Esophagus muscularis mucosa (tissue), 4 donors: ENCODE measurements around the gene PTPRJ. TPM values are rescaled to one million over a fixed set of nuclear protein-coding genes. Genes with fewer than 3 reads are reported as not detected.
"Not testable (repeated sequence)": the region's sequence is repeated elsewhere in the genome, so short reads cannot be mapped to it uniquely, and the experiment has no call there.

Source experiments
- DNase-seq: peaks from one replicate; pipeline ENCODE4 v3.0.0-alpha.2; 2017; ENCODE audit errors: extremely low spot score
- H3K27ac ChIP-seq, 4 donors: fragments of 200-600 bp; sonication (generic); replicated peaks in 1 of 4; 1 replicate in 3 of 4; 2 replicates in 1 of 4; pipeline ENCODE4 v1.5.1; 2016 to 2019; ENCODE audit warnings: mild to moderate bottlenecking in 1 of 4
- H3K27me3 ChIP-seq, 4 donors: fragments of 200-600 bp; sonication (generic); one replicate each; pipeline versions ENCODE4 v1.5.1 to v1.6.0; 2016 to 2019
- H3K36me3 ChIP-seq, 4 donors: fragments of 200-600 bp; sonication (generic); one replicate each; pipeline ENCODE4 v1.5.1; 2016 to 2019
- H3K4me1 ChIP-seq, 4 donors: fragments of 200-600 bp; sonication (generic); one replicate each; pipeline ENCODE4 v1.5.1; 2016 to 2019
- H3K4me3 ChIP-seq, 4 donors: fragments of 200-600 bp; sonication (generic); 1 replicate in 2 of 4; 2 replicates in 2 of 4; pipeline ENCODE4 v1.5.1; 2016 to 2019; ENCODE audit warnings: mild to moderate bottlenecking in 4 of 4, moderate library complexity in 1 of 4
- H3K9me3 ChIP-seq, 4 donors: fragments of 200-600 bp; sonication (generic); 1 replicate in 3 of 4; 2 replicates in 1 of 4; pipeline ENCODE4 v1.5.1; 2016 to 2019
- CTCF ChIP-seq, 3 experiments: fragments of 200-600 bp in 2 of 3; fragments of 450-650 bp in 1 of 3; sonication (generic) in 2 of 3; IDR thresholded peaks; one replicate each; pipeline ENCODE4 v1.5.1; 2017 to 2019; ENCODE audit warnings: antibody characterized with exemption in 3 of 3, mild to moderate bottlenecking in 2 of 3, moderate library complexity in 1 of 3
- EP300 ChIP-seq: sonication (generic); formaldehyde crosslinking; IDR thresholded peaks from one replicate; pipeline ENCODE4 v1.6.1; 2017; ENCODE audit warnings: antibody characterized with exemption
- POLR2A ChIP-seq: fragments of 450-650 bp; IDR thresholded peaks from one replicate; pipeline ENCODE4 v1.6.1; 2017; ENCODE audit warnings: antibody characterized with exemption, moderate library complexity, mild to moderate bottlenecking, low read depth
- POLR2AphosphoS5 ChIP-seq, 2 donors: sonication (generic); formaldehyde crosslinking; IDR thresholded peaks; one replicate each; pipeline ENCODE4 v1.6.1; 2017; ENCODE audit warnings: antibody characterized with exemption in 2 of 2
- WGBS: methylation state at CpG from one replicate; pipeline ENCODE4 v1.1.5; 2018; 5-methylcytosine and 5-hydroxymethylcytosine counted together
- intact Hi-C: fragments of 100-400 bp; cut with DNase I; formaldehyde crosslinking; loops from one replicate; pipeline ENCODE4 v1.15.1; 2023
- total RNA-seq, 4 donors: library from RNA; depleted of rRNA; stranded (reverse); fragments of >200 nt; gene quantifications; one replicate each; pipeline versions ENCODE4 v1.1.0 to v1.2.1, GENCODE V29; 2016

The PTPRJ gene
- total RNA-seq, 4 donors from 2014 or later, result 8.3 to 14.1 (median 10.5) TPM

- Histone ChIP-seq H3K36me3 (peaks cover 0 to 28% (median under 1%) of the 10 kb centered on the region in 4 donors), H3K27me3 (no peaks in the 10 kb centered on the region), H3K9me3 (no peaks in the 10 kb centered on the region), H3K4me1 (no peaks in the 10 kb centered on the region), H3K4me3 (no peak overlapping the region), H3K27ac (no peak overlapping the region)
- WGBS, result 90% methylated on average over 10 of the region's 10 CpGs
- no peak for TF ChIP-seq POLR2A
- no peak for TF ChIP-seq CTCF (IDR thresholded peaks at IDR 0.05)
- TF ChIP-seq EP300, result no peak
- TF ChIP-seq POLR2AphosphoS5 (IDR thresholded peaks at IDR 0.05), result no peak
- no peak for DNase-seq
- intact Hi-C loops, result no loop called here
Observed at GRCh38 chr11:48134221-48134922, 154.0 kb downstream of the PTPRJ start.

GRCh38 chr11:48138222-48138621 is 157.9 kb downstream of the PTPRJ start:
- TF ChIP-seq POLR2A (no peak), POLR2AphosphoS5 (IDR thresholded peaks at IDR 0.05) (no peak), EP300 (no peak), CTCF (IDR thresholded peaks at IDR 0.05) (no peak)
- Histone ChIP-seq H3K9me3 (no peaks in the 10 kb centered on the region), H3K36me3 (peaks cover 0 to 22% (median 8%) of the 10 kb centered on the region in 4 donors), H3K4me3 (no peak overlapping the region), H3K4me1 (peaks cover 0 to 7% (median 3%) of the 10 kb centered on the region in 4 donors), H3K27me3 (no peaks in the 10 kb centered on the region), H3K27ac (no peak overlapping the region)
- intact Hi-C loops, result no loop called here
- DNase-seq, result no peak

GRCh38 chr11:48139896-48140295 is 159.5 kb downstream of the PTPRJ start:
- H3K4me1 ChIP-seq, intact Hi-C loops, H3K9me3 ChIP-seq, H3K27ac ChIP-seq, DNase-seq, H3K4me3 ChIP-seq, H3K27me3 ChIP-seq: not testable (repeated sequence)
- H3K36me3 ChIP-seq, result peaks cover 0 to 31% (median 14%) of the 10 kb centered on the region in 4 donors
- WGBS, result 100% methylated on average over 3 of the region's 3 CpGs

DNA sequence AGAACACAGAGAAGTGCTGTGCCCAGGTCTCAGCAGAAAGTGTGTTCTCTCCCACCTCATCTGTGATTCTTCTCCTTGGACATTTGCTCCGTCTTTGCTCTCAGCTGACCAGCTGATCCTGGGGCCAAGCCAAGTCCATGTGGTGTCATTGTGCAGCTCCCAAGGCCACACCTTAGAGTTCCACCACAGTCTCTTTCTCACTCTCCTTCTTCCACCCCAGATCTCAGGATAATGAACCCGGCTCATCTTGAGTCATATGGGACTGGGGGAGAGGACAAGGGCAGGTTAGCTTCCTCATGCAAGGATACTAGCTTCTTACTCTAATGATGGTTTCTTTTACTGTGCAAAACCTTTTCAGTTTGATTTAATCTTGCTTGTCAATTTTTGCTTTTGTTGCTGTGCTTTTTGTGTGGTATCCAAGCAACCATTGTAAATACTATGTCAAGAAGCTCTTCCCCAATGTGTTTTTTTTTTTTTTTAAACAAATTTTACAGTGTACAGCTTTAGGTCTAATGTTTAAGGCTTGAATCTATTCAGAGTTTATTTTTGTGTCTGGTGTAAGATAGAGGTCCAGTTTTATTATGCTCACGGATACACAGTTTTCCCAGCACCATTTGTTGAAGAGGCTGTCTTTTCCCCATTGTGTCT is 161.2 kb downstream of the PTPRJ start:
- intact Hi-C loops, result no loop called here
- WGBS, result 49% methylated on average over 3 of the region's 3 CpGs
- Histone ChIP-seq H3K27me3 (no peaks in the 10 kb centered on the region), H3K9me3 (no peaks in the 10 kb centered on the region), H3K4me1 (peaks cover 0 to 7% (median 3%) of the 10 kb centered on the region in 4 donors), H3K27ac (no peak overlapping the region), H3K4me3 (no peak overlapping the region), H3K36me3 (peaks cover 0 to 45% (median 16%) of the 10 kb centered on the region in 4 donors)
- TF ChIP-seq CTCF (IDR thresholded peaks at IDR 0.05) (no peak), POLR2A (no peak), EP300 (no peak), POLR2AphosphoS5 (IDR thresholded peaks at IDR 0.05) (no peak)
- no peak for DNase-seq

GRCh38 chr11:48142889-48143288 is 162.5 kb downstream of the PTPRJ start:
- TF ChIP-seq POLR2AphosphoS5 (IDR thresholded peaks at IDR 0.05) (no peak), CTCF (IDR thresholded peaks at IDR 0.05) (no peak), EP300 (no peak), POLR2A (no peak)
- H3K27me3 ChIP-seq, result no peaks in the 10 kb centered on the region
- peaks cover 0 to 44% (median 16%) of the 10 kb centered on the region in 4 donors for H3K36me3 ChIP-seq
- H3K27ac ChIP-seq, result no peak overlapping the region
- intact Hi-C loops, result no loop called here
- H3K9me3 ChIP-seq, result no peaks in the 10 kb centered on the region
- no peak overlapping the region for H3K4me3 ChIP-seq
- DNase-seq, result no peak
- H3K4me1 ChIP-seq, result peaks cover 0 to 7% (median 3%) of the 10 kb centered on the region in 4 donors
- WGBS, result 100% methylated on average over 4 of the region's 4 CpGs
